Measurements from ENCODE around the gene MMP25.

- TF ChIP-seq CTCF (IDR thresholded peaks at IDR 0.05; ENCODE audit: low read depth, low read length, poor library complexity, severe bottlenecking) (no peak), EZH2phosphoT487 (IDR thresholded peaks at IDR 0.05; ENCODE audit: borderline replicate concordance, low read length) (no peak)
These were observed 3.6 kb downstream of the MMP25 start for GRCh38 chr16:3049921-3050481.

All from DOHH2 (cell line).